NT2/D1 (cell line): ENCODE data around the gene SETD7.

ENCODE experiments used
- SUZ12 ChIP-seq: IDR thresholded peaks from 2 replicates; pipeline ENCODE4 v1.6.1; 2011; ENCODE audit not compliant: insufficient read length, insufficient read depth; ENCODE audit errors: extremely low read depth
- YY1 ChIP-seq: IDR thresholded peaks from 2 replicates; pipeline ENCODE4 v1.6.1; 2011; ENCODE audit not compliant: insufficient read length, insufficient read depth
- ZNF274 ChIP-seq: IDR thresholded peaks from 2 replicates; pipeline ENCODE4 v1.6.1; 2011; ENCODE audit warnings: mild to moderate bottlenecking, low read depth, low read length

DNA sequence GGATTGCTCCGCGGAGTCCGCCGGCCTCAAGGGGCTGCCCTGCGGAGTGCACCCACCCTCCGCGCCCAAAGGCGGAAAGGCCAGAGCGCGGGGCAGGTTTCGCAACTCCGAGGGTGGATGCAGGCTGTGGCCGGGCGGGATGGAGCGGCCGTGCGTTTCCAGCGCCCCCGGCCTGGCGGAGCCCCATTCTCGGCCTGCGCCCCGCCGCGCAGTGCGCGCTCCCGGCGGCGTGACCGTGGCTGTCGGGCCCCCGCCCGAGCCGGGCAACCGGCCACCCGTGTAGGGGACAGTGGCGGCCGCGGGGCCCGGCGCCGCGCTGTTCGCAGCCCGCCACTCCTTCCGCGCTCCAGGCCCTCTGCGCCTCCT lies 331 bp downstream of the SETD7 start:
- TF ChIP-seq ZNF274 (no peak), YY1 (no peak), SUZ12 (no peak)
